HG02763 (cell line): ENCODE data around the gene BCL2.

Experiments used
- ATAC-seq: cut with Tn5 transposase; IDR thresholded peaks from one replicate; pipeline ENCODE4 v1.9.1; 2021; ENCODE audit warnings: mild to moderate bottlenecking, moderate library complexity; ENCODE audit not compliant: unreplicated experiment

BCL2 gene

GRCh38 chr18:63148449-63149301 lies 170.9 kb downstream of the BCL2 start:
- ATAC-seq = no peak

GRCh38 chr18:63147973-63148372 lies 171.6 kb downstream of the BCL2 start:
- ATAC-seq = no peak

GRCh38 chr18:63146828-63147409 lies 172.7 kb downstream of the BCL2 start:
- no peak for ATAC-seq

- no peak for ATAC-seq
Measured at GRCh38 chr18:63145851-63146555, 173.6 kb downstream of the BCL2 start.

- no peak for ATAC-seq
Measured at GRCh38 chr18:63145166-63145850, 174.3 kb downstream of the BCL2 start.

- no peak for ATAC-seq
Measured at GRCh38 chr18:63144748-63145147, 174.8 kb downstream of the BCL2 start.

- no peak for ATAC-seq
Measured at GRCh38 chr18:63143330-63143771, 176.2 kb downstream of the BCL2 start.

DNA sequence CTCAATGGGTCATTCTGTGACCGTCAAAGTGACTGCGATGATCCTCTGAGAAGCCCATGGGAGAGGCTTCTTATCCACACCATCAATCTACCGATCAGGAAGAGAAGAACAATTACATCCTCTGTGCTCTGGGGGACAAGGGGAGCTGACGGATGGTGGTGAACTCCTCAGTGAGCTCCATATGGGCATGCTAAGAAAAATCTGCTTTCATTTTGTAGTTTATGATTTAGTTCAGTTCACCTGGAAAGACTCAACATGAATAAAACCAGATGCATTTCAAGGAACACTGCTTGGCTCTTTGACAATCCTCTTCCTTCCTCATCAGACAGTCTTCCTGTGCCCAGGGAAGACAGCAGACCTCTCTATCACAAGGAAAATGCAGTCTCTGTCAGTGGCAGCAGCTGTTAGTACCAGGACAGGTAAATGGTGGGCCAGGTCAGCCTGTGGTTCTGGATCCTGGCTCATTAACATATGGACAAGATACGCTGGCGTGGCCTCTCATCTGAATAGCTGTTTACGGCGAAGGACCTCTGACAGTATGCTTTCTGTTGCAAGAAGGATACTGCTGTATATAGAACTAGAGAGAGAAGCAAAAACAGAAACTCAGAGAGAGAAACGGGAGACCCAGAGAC lies 176.9 kb downstream of the BCL2 start:
- no peak for ATAC-seq

DNA sequence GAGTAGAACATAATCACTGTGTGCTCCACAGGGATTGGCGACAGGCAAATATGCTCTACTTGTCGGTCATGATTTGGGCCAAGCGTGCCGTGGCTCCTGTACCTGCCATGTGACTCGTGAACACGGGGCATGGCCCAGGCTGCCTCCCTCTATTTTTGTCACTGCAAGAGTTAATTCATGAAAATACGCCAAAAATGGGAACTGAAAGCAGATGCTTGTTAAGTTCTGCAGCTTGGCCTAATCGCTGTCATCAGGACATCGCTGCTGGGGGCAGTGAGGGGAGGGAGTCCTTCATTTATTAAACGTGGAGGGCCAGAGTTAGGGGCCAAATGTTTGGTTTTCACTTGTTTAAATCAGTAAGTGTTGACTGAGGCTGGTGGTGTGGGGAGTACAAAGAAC lies 177.8 kb downstream of the BCL2 start:
- peak; percentile 43 for ATAC-seq

DNA sequence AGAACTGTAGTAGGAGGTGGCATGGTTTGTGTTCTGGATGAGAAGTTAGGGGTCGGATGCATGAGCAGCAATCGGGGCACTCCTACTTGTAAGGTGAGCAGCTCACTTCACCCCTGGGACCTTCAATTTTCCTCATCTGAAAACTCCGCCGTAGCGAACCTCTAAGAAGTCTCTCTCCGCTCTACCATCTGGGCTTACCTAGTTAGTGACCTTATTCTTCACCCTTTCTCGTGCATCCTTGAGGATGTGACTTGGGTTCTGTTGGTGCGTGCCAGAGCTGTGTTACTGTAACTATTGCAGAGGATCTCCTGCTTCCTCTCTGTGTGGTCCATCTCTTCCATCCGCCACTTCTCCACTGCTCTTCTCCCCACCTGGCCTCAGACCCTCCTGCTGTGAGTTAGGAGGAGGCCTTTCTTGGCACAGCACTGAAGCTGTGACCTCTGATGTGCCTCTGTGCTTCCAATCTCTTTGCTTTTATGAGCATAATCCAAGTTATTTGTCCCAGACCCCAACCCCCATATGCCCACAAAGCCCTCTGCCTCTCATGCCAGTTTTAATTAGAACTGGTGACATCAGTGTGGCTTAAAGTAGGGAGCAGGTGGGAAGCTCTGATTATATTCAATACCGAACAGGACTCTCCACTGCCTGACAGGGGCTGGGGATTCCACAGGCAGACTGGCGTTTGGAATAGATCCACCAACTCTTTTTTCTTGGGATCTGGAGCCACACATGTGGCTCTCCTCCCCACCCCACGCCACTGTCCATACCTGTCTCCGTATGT lies 178.4 kb downstream of the BCL2 start:
- ATAC-seq = no peak

- ATAC-seq = no peak
Measured at GRCh38 chr18:63140038-63140450, 179.5 kb downstream of the BCL2 start.

- ATAC-seq = peak; percentile 58
Measured at GRCh38 chr18:63138436-63139340, 180.9 kb downstream of the BCL2 start.

DNA sequence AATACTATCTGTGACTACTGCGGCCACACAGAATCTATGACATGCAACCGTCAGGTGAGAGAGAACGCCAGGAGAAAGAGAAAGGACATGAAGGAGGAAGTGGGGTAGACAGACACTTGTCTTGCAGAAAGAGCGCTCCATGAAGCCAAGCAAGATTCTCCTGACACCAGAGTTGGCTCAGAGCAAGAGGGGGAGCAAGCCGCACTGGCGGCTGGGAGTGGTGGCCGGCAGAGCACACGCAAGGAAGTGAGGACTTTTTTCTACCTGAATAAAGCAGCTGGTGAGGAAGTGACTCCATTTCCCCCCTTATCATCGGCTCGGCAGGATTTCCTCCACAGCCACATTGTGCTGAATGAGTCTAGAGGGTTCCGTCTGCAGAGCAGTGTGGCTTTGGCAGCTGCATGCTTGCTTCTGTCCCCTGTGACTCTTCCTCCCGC lies 181.6 kb downstream of the BCL2 start:
- no peak for ATAC-seq

GRCh38 chr18:63135101-63135500 lies 184.5 kb downstream of the BCL2 start:
- ATAC-seq = no peak

- ATAC-seq = no peak
Measured at GRCh38 chr18:63132819-63133200, 186.8 kb downstream of the BCL2 start.

- no peak for ATAC-seq
Measured at GRCh38 chr18:63131959-63132818, 187.4 kb downstream of the BCL2 start.

- ATAC-seq = no peak
Measured at GRCh38 chr18:63131106-63131958, 188.2 kb downstream of the BCL2 start.
